BJ (cell line): Measurements from ENCODE around the gene IL22RA1. TPM values are rescaled to one million over a fixed set of nuclear protein-coding genes. Genes with fewer than 3 reads are reported as not detected.

ENCODE experiments used
- CTCF ChIA-PET: fragments of 350-600 bp; formaldehyde crosslinking; extraction: SDS; loops from one replicate; lab custom pipeline; 2021; ENCODE audit warnings: antibody characterized with exemption, inconsistent platforms; lab: Yijun Ruan, JAX
- POLR2A ChIA-PET: fragments of 300-600 bp; sonication (Branson Sonifier 250); formaldehyde crosslinking; extraction: SDS; loops from one replicate; lab custom pipeline; 2021; ENCODE audit warnings: antibody characterized with exemption; lab: Charles Lee
- DNase-seq: peaks from one replicate; pipeline ENCODE4 v3.0.0-alpha.2; 2011; ENCODE audit warnings: low read depth
- H3K27me3 ChIP-seq: 2 replicates; pipeline ENCODE4 v1.6.0; 2011; ENCODE audit warnings: low read length; ENCODE audit not compliant: control insufficient read depth, insufficient read depth
- H3K36me3 ChIP-seq: 2 replicates; pipeline ENCODE4 v1.5.1; 2011; ENCODE audit warnings: low read length; ENCODE audit not compliant: control insufficient read depth, insufficient read depth
- H3K4me3 ChIP-seq: 2 replicates; pipeline ENCODE4 v1.5.1; 2011; ENCODE audit warnings: low read depth, mild to moderate bottlenecking, control low read depth, low read length
- polyA plus RNA-seq: library from polyadenylated mRNA; depleted of rRNA; stranded (reverse); fragments of >200 nt; gene quantifications from 2 replicates; pipeline ENCODE4 v1.2.3, GENCODE V29; 2011
- TF ChIP-seq, protein P1 (sequence below): IDR thresholded peaks from 2 replicates; pipeline ENCODE4 v1.5.1; 2011; ENCODE audit warnings: low read depth, mild to moderate bottlenecking, control low read depth, inconsistent platforms, low read length, moderate library complexity; ENCODE audit not compliant: insufficient read depth

Gene IL22RA1
- polyA plus RNA-seq, 1 experiment = not detected

DNA sequence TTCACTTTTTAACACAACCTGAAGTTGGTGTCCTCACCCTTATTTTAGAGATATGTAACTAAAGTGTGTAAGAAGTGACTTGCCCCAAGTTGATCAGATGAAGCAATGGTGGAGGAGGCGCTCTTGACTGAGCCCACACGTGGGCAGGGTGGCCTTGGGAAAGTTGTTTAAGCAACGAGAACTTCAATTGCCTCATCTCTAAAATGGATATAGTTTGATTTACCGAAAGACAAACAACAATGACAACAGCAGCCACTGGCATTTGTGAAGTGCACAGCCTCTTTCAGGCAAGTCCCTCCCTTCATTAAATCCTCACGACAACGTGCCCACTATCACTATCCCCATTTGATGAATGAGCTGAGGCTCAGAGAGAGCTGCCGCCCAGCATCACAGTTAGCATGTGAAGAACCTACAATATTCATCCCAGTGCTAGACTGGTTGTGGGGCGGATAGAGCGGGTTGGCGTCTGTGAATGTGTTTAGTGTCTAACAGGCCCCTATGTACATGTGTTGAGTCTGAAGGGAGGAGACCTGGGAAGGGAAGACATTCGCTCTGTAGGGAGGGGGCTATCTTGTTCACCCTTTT lies 3.0 kb downstream of the IL22RA1 start:
- DNase-seq = no peak
- H3K27me3 ChIP-seq = peaks cover 9% of the 10 kb centered on the region
- ChIA-PET CTCF (interaction anchor here (2.0 to 2.5 kb wide), 2 partner anchors 10 kb away, joined by 8 to 15 read pairs; no protein-coding TSS in a partner anchor), POLR2A (no interaction called here)
- TF ChIP-seq, protein P1, sequence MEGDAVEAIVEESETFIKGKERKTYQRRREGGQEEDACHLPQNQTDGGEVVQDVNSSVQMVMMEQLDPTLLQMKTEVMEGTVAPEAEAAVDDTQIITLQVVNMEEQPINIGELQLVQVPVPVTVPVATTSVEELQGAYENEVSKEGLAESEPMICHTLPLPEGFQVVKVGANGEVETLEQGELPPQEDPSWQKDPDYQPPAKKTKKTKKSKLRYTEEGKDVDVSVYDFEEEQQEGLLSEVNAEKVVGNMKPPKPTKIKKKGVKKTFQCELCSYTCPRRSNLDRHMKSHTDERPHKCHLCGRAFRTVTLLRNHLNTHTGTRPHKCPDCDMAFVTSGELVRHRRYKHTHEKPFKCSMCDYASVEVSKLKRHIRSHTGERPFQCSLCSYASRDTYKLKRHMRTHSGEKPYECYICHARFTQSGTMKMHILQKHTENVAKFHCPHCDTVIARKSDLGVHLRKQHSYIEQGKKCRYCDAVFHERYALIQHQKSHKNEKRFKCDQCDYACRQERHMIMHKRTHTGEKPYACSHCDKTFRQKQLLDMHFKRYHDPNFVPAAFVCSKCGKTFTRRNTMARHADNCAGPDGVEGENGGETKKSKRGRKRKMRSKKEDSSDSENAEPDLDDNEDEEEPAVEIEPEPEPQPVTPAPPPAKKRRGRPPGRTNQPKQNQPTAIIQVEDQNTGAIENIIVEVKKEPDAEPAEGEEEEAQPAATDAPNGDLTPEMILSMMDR = no peak
- no peak overlapping the region for H3K4me3 ChIP-seq
- no peaks in the 10 kb centered on the region for H3K36me3 ChIP-seq

DNA sequence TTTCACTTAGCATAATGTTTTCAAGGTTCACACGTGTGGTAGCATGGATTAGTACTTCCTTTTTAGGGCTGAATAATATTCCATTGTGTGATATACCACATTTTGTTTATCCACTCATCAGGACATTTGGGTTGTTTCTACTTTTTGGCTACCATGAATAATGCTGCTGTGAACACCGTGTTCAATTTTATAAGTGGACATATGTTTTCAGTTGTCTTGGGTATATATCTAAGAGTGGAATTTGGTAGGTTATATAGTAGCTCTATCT lies 3.8 kb downstream of the IL22RA1 start:
- DNase-seq = no peak
- ChIA-PET CTCF (interaction anchor here (2.0 kb wide), 1 partner anchor 11 kb away, joined by 8 read pairs; no protein-coding TSS in a partner anchor), POLR2A (no interaction called here)
- Histone ChIP-seq H3K27me3 (peaks cover 10% of the 10 kb centered on the region), H3K36me3 (no peaks in the 10 kb centered on the region), H3K4me3 (no peak overlapping the region)
- TF ChIP-seq, protein P1 = no peak

DNA sequence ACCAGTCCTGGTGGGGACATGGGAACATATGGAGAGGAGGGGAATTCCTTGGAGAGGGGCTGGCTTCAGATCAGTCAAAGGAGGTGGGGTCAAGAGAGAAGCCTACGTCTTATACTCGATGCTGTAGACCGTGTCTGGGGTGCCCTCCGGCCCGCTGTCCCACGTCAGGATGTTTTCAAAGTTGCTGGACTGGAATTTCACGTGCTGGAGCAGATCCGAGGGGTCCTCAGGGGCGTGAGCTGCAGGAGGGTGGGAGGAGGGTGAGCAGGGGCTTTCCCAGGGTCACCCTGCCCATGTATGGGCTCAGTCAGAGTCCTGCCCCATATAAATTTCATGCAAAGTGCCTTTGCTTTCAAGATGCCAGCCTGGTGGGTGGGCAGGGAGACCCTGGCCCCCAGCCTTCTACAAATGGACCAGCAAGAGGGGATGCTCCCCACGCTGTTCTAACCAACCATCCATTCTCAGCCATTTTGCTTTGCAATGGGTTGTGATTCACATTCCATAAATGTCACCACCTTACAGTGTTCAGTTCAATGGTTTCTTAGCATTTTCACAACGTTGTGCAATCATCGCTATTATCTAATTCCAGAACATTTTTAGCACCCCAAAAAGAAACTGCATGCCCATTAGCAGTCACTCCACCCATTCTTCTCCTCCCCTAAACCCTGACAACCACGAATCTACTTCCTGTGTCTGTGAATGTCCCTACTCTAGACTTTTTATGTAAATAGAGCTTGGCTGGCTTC lies 4.3 kb downstream of the IL22RA1 start:
- no peak overlapping the region for H3K4me3 ChIP-seq
- ChIA-PET POLR2A (no interaction called here), CTCF (interaction anchor here (1.0 to 2.0 kb wide), 2 partner anchors 9 to 12 kb away, joined by 3 to 8 read pairs; no protein-coding TSS in a partner anchor)
- H3K36me3 ChIP-seq = no peaks in the 10 kb centered on the region
- DNase-seq = no peak
- TF ChIP-seq, protein P1 = no peak
- H3K27me3 ChIP-seq = peaks cover 8% of the 10 kb centered on the region

DNA sequence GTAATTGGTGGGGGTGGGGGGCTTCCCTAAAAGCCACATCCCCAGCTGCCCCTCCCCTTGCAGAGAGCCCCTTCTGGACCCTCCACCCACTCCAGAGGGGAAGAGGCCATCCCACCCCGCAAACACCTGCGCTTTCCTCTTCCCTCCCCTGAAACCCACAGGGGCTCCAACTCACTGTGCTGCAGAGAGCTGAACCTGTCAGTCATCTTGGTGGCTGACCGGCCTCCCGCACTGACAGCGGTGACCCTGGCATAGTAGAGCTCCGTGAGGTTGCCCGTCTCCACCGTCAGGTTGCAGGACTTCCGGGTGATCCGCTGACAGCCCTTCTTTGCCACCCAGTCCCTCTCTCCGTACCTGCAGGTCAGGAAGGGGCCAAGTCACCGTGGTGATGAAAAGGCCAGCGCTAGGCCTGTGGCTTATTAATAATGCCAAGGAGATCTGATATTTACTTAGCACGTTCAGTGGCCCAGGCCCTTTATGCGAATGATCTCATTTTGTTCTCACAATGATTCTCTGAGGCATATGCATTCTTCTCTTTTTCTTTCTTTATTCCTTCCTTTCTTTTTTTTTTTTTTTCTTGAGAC lies 5.9 kb downstream of the IL22RA1 start:
- H3K4me3 ChIP-seq = no peak overlapping the region
- H3K27me3 ChIP-seq = peaks cover 8% of the 10 kb centered on the region
- no peak for DNase-seq
- H3K36me3 ChIP-seq = no peaks in the 10 kb centered on the region
- CTCF ChIA-PET = interaction anchor here (0.9 to 5.4 kb wide), 2 partner anchors 14 to 19 kb away, joined by 4 to 41 read pairs; no protein-coding TSS in a partner anchor
- TF ChIP-seq, protein P1 = no peak
- POLR2A ChIA-PET = no interaction called here

DNA sequence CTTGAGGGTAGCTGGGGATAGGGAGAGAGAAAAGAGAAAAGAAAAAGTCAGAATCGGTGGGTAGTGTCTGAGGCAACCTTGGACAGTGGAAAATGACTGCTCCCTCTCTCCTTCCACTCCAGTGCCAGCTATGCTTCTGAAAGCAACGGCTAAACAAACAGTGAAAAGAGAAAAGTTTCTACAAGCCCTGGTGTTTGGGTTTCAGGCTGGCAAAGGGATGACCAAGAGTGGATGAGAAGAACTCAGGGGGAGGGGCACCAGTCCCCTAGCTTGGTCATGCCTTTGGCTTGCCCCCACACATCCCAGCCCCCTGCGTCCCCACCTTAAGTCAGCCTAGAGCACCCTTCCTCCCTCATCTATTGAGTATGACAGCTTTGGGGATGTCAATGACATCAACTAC lies 8.6 kb downstream of the IL22RA1 start:
- no peak overlapping the region for H3K4me3 ChIP-seq
- POLR2A ChIA-PET = no interaction called here
- peaks cover 4% of the 10 kb centered on the region for H3K27me3 ChIP-seq
- DNase-seq = no peak
- CTCF ChIA-PET = interaction anchor here (5.4 kb wide), 1 partner anchor 17 kb away, joined by 41 read pairs; no protein-coding TSS in a partner anchor
- TF ChIP-seq, protein P1 = no peak
- no peaks in the 10 kb centered on the region for H3K36me3 ChIP-seq
